Measurements from ENCODE around the gene PTCD3.

PTCD3 gene

DNA sequence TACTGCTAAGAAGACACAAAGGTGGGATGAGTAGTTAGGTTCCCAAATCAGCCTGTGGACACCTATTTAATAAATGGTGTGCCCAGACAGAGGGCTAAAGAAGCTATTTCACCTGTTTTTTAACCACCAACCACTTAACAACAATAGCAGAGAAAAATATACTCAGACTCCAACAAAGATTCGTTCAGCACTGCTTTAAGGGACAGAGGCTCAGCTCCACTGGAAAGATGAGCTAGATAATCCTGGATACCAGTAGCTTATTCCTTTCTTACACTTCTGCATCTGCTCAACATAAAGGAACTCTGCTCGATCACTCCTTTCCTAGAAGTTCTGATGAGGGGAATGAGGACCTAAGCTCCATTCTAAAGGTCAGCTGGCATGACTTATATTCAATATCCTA, 44.5 kb downstream of the PTCD3 start:
- DNase-seq, result no peak

GRCh38 chr2:86157009-86157556, 51.0 kb downstream of the PTCD3 start:
- DNase-seq, result no peak

DNA sequence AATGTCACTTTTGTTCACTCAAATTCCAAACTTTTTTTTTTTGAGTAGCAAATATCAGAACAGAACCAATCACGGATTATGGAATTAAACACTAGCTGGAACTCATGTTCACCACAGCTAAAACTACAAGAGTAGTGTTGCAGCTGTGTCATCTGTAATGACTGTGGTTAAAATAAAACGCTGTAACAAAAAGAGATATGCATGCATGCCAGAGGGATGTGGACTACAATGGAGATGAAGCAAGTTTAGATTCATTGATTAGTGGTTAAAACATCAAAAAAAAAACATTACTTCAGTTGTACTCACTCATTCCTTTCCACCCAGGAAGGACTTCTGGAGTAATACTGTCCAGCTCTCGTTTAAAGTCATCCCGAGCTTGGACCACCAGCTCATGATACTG, 52.3 kb downstream of the PTCD3 start:
- no peak for DNase-seq

DNA sequence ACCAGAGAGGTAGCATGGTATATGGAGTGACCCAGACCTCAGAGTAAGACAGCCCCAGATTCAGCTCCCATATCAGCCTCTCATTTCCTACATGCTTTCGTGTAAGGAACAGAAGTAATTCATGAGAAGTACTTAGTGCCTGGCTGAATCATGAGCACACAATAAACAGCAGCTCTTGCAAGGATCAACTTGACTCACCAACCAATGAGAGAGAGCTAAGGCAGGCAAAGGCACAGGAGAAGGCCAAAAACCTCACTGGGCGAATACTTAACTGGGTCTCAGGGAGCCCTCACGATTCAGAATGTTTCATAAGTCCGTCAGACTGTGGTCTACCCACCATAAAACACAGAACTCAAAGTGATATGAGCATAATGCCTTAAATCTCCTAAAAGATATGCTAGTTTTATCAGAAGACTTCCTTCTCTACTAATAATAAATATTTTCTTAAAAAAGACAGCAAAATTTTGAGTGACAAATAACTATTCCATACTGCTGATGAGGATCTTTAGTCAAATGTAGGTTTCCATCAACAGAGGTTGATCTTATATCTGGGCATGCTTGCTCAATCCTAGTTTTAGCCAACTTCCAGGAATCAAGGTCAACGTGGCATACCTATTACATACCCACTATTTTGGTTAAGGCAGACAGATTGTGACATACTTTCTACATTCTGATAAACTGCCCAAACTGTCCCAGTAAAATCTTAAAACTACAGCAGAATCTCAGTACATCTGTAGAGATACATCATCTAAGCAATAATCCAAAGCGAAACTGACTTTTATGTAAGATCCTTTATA, 54.3 kb downstream of the PTCD3 start:
- DNase-seq, result no peak

DNA sequence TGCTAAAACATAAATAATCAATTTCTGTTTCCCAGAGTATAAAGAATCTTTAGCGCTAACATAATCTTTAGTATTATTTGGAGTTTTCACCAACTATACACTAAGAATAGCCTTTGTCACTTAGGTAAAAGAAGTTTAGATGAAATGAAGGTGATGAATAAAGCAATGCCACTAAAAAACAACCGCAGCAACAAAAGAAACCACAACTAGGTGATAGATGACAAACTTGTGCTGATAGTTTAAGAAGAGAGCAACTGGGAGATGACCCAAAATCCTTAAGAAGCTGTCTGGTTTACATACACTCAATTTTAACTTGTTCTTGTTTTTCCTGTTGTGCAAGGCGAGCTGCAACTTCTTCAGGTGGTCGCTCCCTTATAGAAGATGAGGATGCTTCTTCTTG, 64.4 kb downstream of the PTCD3 start:
- no peak for DNase-seq

DNA sequence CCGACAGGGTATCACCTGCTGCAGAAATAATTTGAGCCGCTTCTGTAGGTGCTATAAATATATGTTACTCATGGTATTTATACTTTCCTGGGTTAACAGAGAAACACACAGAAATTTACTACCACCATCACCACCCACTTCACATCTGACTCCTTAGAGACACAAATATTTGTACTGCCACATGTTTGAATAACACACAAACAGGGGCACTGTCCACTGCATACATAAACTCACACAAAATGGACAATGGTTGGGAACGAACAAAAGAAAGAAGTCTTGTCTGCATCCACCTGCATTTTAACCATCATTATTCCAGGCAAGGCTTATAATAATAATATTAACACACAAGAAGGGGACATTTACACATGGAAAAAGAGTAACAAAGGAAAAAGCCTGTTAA, 65.3 kb downstream of the PTCD3 start:
- no peak for DNase-seq

DNA sequence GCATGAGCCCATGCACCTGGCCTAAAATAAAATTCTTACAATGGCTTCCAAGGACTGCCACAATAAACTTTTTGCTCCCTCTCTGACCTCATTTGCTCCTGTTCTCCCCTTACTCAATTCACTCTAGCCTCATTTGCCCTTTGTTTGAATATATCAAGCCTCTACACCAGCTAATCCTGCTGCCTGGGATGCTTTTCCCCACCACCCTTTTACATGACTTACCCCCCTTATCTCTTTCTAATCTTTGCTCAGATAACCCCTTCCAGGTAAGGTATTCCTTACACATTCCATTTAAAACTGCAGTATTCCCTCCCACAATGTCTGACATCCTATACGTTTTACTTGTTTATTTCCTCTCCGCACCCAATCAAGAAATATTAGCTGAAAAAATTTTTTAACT, 66.6 kb downstream of the PTCD3 start:
- no peak for DNase-seq

- no peak for DNase-seq
Observed at GRCh38 chr2:86174445-86174844, 68.4 kb downstream of the PTCD3 start.

- DNase-seq, result no peak
Observed at GRCh38 chr2:86175828-86176227, 69.8 kb downstream of the PTCD3 start.

DNA sequence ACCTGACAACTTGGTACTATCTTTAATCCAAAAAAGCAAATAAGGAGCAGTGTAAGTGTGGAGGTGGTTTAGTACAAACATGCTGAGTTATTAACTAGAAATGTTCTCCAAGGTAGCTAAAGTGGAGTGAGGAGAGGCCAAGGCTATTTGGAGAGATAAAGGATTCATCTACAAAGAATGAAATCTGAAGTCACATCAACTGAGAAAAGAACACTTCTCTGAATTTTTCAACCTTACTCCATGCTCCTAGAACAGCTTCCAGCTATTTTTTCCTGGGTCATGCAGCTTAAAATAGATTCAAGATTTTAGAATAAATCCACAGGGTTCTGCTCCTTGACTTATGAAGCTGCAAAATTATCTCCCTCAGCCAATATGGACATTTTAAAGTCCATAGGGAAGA, 70.6 kb downstream of the PTCD3 start:
- DNase-seq, result no peak

DNA sequence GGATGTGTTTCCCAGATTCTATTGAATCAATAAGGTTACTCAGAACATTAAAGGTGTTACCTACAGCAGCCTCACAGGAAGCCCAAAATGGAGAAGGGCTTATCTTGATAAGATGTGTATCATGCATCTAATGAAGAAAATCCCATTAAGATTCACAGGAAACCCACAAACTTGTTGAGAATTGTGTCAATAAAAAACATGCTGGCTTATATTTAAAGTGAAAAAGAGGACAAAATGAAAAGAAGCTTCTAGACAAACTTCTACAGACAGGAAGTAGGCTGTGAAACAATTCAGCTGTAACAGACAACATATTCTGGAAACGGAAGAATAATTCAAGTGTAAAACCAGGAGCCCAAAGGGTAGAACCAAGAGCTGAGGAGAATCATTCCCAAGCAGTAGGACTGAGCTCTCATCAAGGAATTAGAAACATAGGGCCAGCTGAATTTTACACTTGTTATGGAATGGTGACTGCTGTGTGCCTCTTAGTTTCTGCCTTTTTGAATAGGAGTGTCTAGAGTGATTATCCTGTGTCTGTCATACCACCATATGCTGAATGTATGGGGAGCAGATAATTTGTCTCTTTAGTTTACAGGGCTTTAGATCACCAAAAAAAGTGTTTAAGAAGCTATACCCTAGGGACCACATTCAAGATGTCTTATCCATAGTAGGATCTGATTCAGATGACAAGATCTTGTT, 79.6 kb downstream of the PTCD3 start:
- DNase-seq, result no peak

DNA sequence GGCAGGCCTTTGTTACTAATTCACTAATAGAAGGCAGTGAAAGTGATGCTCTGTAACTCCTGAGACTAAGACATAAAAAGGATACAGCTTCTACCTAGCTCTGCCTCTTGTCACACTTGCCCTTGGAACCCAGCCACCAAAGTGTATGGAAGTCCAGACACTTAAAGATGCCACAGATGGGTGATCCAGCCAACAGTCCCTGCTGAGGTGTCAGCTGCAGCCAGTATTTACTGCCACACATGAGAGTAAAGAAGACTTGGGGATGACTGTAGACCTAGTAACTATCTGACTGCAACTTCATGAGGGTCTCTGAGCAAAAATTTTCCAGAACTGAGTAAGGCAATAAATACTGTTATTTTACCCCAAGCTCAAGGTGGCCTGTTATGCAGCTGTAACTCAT, 80.4 kb downstream of the PTCD3 start:
- DNase-seq, result no peak

DNA sequence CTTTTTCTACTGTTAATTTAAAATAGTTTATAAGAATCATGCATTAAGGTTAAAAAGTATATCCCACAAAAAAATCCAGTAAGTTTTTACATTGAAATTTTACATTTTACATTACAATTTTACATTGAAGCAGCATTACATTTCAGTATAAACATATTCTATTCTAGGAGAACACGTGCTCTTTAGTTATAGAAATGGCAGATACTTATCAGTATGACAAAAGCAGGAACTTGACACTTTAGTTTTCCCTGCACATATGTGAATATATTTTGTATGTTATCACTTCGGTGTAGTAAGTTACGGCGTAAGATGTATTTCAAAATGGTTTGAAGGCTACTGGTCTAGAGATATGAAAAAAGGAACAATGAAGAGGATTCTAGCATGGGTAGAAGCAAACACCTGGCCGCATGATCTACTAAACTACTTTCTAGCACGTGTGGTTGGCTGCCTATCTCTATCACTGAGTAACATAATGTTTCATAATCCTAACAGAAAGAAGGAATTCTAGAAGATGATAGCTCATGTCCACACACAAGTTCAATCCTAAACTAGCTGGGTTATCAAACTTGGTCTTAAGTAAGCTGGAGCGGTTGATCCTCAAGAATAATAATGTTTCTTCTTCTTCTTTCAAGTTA, 83.9 kb downstream of the PTCD3 start:
- DNase-seq, result no peak

All from RPMI8226 (cell line).